ENCODE results near the gene MMS19.

Gene MMS19

GRCh38 chr10:97505152-97505551 is 6.9 kb upstream of the MMS19 start:
- Histone ChIP-seq H3K4me2 (ENCODE audit: insufficient read depth, low read length) (no peak overlapping the region), H3K36me3 (ENCODE audit: insufficient read depth, low read length) (no peaks in the 10 kb centered on the region), H2AFZ (ENCODE audit: low read depth, low read length) (no peak overlapping the region), H3K4me1 (ENCODE audit: insufficient read depth, low read length) (no peaks in the 10 kb centered on the region), H3K9me3 (ENCODE audit: insufficient read depth, low read length, severe bottlenecking) (no peaks in the 10 kb centered on the region), H3K27ac (ENCODE audit: low read length) (no peak overlapping the region), H4K20me1 (ENCODE audit: insufficient read depth, low read length) (0 out of 2 replicates have a peak, but pooled peaks cover 4% of the 10 kb centered on the region), H3K4me3 (ENCODE audit: low read depth in 1 of 2, low read length in 2 of 2) (no peak overlapping the region), H3K27me3 (ENCODE audit: insufficient read depth, low read length, poor library complexity) (peaks cover 28% of the 10 kb centered on the region), H3K9ac (ENCODE audit: low read depth, low read length) (no peak overlapping the region), H3K79me2 (ENCODE audit: insufficient read depth, low read length) (no peaks in the 10 kb centered on the region)
- no peak for TF ChIP-seq EZH2 (IDR thresholded peaks at IDR 0.05; ENCODE audit: borderline replicate concordance, low read depth, low read length, severe bottlenecking)
- no peak for TF ChIP-seq CTCF (IDR thresholded peaks at IDR 0.05; ENCODE audit: borderline replicate concordance, extremely low read depth, low read length, poor library complexity, severe bottlenecking)
- no peak for DNase-seq
- ATAC-seq (ENCODE audit: insufficient read depth, low read depth) = no peak

GRCh38 chr10:97503406-97503805 is 5.2 kb upstream of the MMS19 start:
- H3K36me3 ChIP-seq (ENCODE audit: insufficient read depth, low read length) = no peaks in the 10 kb centered on the region
- no peak overlapping the region for H3K9ac ChIP-seq (ENCODE audit: low read depth, low read length)
- no peak for DNase-seq
- H2AFZ ChIP-seq (ENCODE audit: low read depth, low read length) = no peak overlapping the region
- no peaks in the 10 kb centered on the region for H3K9me3 ChIP-seq (ENCODE audit: insufficient read depth, low read length, severe bottlenecking)
- no peak overlapping the region for H3K4me2 ChIP-seq (ENCODE audit: insufficient read depth, low read length)
- peaks cover 38% of the 10 kb centered on the region for H3K27me3 ChIP-seq (ENCODE audit: insufficient read depth, low read length, poor library complexity)
- peaks cover 11% of the 10 kb centered on the region for H3K4me1 ChIP-seq (ENCODE audit: insufficient read depth, low read length)
- peaks cover 11% of the 10 kb centered on the region; the same call in 1 of the 2 replicates for H4K20me1 ChIP-seq (ENCODE audit: insufficient read depth, low read length)
- TF ChIP-seq CTCF (IDR thresholded peaks at IDR 0.05; ENCODE audit: borderline replicate concordance, extremely low read depth, low read length, poor library complexity, severe bottlenecking) = no peak
- TF ChIP-seq EZH2 (IDR thresholded peaks at IDR 0.05; ENCODE audit: borderline replicate concordance, low read depth, low read length, severe bottlenecking) = no peak
- ATAC-seq (ENCODE audit: insufficient read depth, low read depth) = no peak
- H3K27ac ChIP-seq (ENCODE audit: low read length) = no peak overlapping the region
- no peak overlapping the region for H3K4me3 ChIP-seq (ENCODE audit: low read depth in 1 of 2, low read length in 2 of 2)
- H3K79me2 ChIP-seq (ENCODE audit: insufficient read depth, low read length) = no peaks in the 10 kb centered on the region

- DNase-seq (no peak), ATAC-seq (ENCODE audit: insufficient read depth, low read depth) (no peak)
- Histone ChIP-seq H3K27ac (ENCODE audit: low read length) (no peak overlapping the region), H3K27me3 (ENCODE audit: insufficient read depth, low read length, poor library complexity) (peaks cover 37% of the 10 kb centered on the region), H4K20me1 (ENCODE audit: insufficient read depth, low read length) (peaks cover 11% of the 10 kb centered on the region; the same call in 1 of the 2 replicates), H3K4me1 (ENCODE audit: insufficient read depth, low read length) (peaks cover 11% of the 10 kb centered on the region), H3K79me2 (ENCODE audit: insufficient read depth, low read length) (peaks cover 3% of the 10 kb centered on the region), H3K9ac (ENCODE audit: low read depth, low read length) (no peak overlapping the region), H3K4me3 (ENCODE audit: low read depth in 1 of 2, low read length in 2 of 2) (no peak overlapping the region), H3K4me2 (ENCODE audit: insufficient read depth, low read length) (no peak overlapping the region), H2AFZ (ENCODE audit: low read depth, low read length) (no peak overlapping the region), H3K36me3 (ENCODE audit: insufficient read depth, low read length) (no peaks in the 10 kb centered on the region; the same call in 1 of the 2 replicates), H3K9me3 (ENCODE audit: insufficient read depth, low read length, severe bottlenecking) (no peaks in the 10 kb centered on the region)
- no peak for TF ChIP-seq CTCF (IDR thresholded peaks at IDR 0.05; ENCODE audit: borderline replicate concordance, extremely low read depth, low read length, poor library complexity, severe bottlenecking)
- TF ChIP-seq EZH2 (IDR thresholded peaks at IDR 0.05; ENCODE audit: borderline replicate concordance, low read depth, low read length, severe bottlenecking) = no peak
Measured at GRCh38 chr10:97502916-97503315, 4.7 kb upstream of the MMS19 start.

GRCh38 chr10:97500297-97500575 is 2.0 kb upstream of the MMS19 start:
- no peaks in the 10 kb centered on the region for H3K9me3 ChIP-seq (ENCODE audit: insufficient read depth, low read length, severe bottlenecking)
- ATAC-seq (ENCODE audit: insufficient read depth, low read depth) = no peak
- TF ChIP-seq CTCF (IDR thresholded peaks at IDR 0.05; ENCODE audit: borderline replicate concordance, extremely low read depth, low read length, poor library complexity, severe bottlenecking) (no peak), EZH2 (IDR thresholded peaks at IDR 0.05; ENCODE audit: borderline replicate concordance, low read depth, low read length, severe bottlenecking) (no peak)
- H2AFZ ChIP-seq (ENCODE audit: low read depth, low read length) = no peak overlapping the region
- H3K79me2 ChIP-seq (ENCODE audit: insufficient read depth, low read length) = peaks cover 29% of the 10 kb centered on the region
- no peak overlapping the region for H3K9ac ChIP-seq (ENCODE audit: low read depth, low read length)
- H4K20me1 ChIP-seq (ENCODE audit: insufficient read depth, low read length) = peaks cover 33% of the 10 kb centered on the region
- H3K4me3 ChIP-seq (ENCODE audit: low read depth in 1 of 2, low read length in 2 of 2) = no peak overlapping the region
- H3K36me3 ChIP-seq (ENCODE audit: insufficient read depth, low read length) = peaks cover 5% of the 10 kb centered on the region
- peaks cover 32% of the 10 kb centered on the region for H3K27me3 ChIP-seq (ENCODE audit: insufficient read depth, low read length, poor library complexity)
- no peak overlapping the region for H3K4me2 ChIP-seq (ENCODE audit: insufficient read depth, low read length)
- no peak for DNase-seq
- no peak overlapping the region for H3K27ac ChIP-seq (ENCODE audit: low read length)
- peaks cover 34% of the 10 kb centered on the region for H3K4me1 ChIP-seq (ENCODE audit: insufficient read depth, low read length)

Data from DND-41 (cell line).